GM19193 (cell line): Measurements from ENCODE around the gene B2M.

Experiments used
- POLR2A ChIP-seq: IDR thresholded peaks from 4 replicates; pipeline ENCODE4 v1.6.1; 2011; ENCODE audit not compliant: insufficient read depth, insufficient read length; ENCODE audit errors: extremely low read depth

B2M gene

GRCh38 chr15:44697014-44697413 is 14.3 kb upstream of the B2M start:
- TF ChIP-seq POLR2A, result no peak

- no peak for TF ChIP-seq POLR2A
Observed at GRCh38 chr15:44698641-44699040, 12.7 kb upstream of the B2M start.

GRCh38 chr15:44705986-44706385 is 5.3 kb upstream of the B2M start:
- no peak for TF ChIP-seq POLR2A

GRCh38 chr15:44706401-44706800 is 4.9 kb upstream of the B2M start:
- no peak for TF ChIP-seq POLR2A

GRCh38 chr15:44706946-44707636 is 4.2 kb upstream of the B2M start:
- no peak for TF ChIP-seq POLR2A

- peak; percentile 59 for TF ChIP-seq POLR2A
Observed at GRCh38 chr15:44710236-44711095, 851 bp upstream of the B2M start.

- TF ChIP-seq POLR2A, result no peak
Observed at GRCh38 chr15:44711743-44712345, 527 bp downstream of the B2M start.

GRCh38 chr15:44712346-44713005 is 1.2 kb downstream of the B2M start:
- TF ChIP-seq POLR2A, result no peak

GRCh38 chr15:44713006-44713966 is 2.0 kb downstream of the B2M start:
- TF ChIP-seq POLR2A, result peak; percentile 48

GRCh38 chr15:44715142-44715796 is 4.0 kb downstream of the B2M start:
- peak; percentile 62 for TF ChIP-seq POLR2A

GRCh38 chr15:44715797-44716334 is 4.5 kb downstream of the B2M start:
- TF ChIP-seq POLR2A, result peak; percentile 22

GRCh38 chr15:44716983-44717602 is 5.8 kb downstream of the B2M start:
- TF ChIP-seq POLR2A, result peak; percentile 25
